ENCODE data around the gene BCL2.

BCL2 gene

GRCh38 chr18:63260380-63260754 is 59.2 kb downstream of the BCL2 start:
- Histone ChIP-seq H3K27ac (no peak overlapping the region), H3K9me3 (no peaks in the 10 kb centered on the region), H3K36me3 (no peaks in the 10 kb centered on the region), H3K4me1 (ENCODE audit: control insufficient read depth in 1 of 2, insufficient read depth in 1 of 2, low read depth in 1 of 2, low read length in 1 of 2) (peaks cover 2 to 3% of the 10 kb centered on the region in 2 experiments), H3K27me3 (no peaks in the 10 kb centered on the region), H3K4me3 (ENCODE audit: low read depth in 1 of 2, low read length in 1 of 2) (no peak overlapping the region)
- no peak for TF ChIP-seq CTCF (IDR thresholded peaks at IDR 0.05)

DNA sequence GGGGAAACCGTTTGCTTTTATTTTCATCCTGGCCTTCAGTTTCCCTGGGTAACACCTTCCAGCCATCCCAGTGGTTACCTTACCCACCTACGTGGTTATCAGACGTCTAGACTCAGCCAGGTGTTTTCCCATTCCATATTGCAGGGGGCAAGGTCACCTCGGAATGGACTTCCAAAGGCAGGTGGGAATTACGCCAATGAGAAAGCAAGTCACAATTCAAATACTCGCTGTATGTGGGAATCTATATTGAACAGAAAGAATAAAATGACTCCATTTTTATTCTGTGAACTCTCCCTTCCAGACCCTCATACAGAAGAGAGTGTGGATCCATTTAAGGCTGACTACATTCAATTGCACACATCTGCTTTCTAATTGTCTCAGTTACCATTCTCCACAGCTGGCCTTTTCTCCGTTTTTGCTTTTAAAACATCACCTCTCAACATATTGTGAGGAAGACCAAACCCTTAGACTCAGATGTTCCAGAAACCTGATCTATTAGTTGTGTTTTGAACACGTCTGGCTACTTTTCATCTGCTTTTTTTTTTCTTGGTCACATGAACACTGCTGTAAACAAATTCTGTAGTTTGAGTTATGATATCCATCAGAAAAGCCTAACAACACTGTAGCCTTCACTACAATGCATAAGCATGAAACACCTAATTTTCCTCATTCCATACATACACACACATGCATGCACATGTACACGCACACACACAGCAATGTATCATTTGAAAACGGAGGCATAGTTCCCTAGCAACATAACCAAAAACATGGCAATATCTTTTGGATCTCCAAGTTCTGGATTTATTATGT is 59.8 kb downstream of the BCL2 start:
- peaks cover 8 to 9% of the 10 kb centered on the region in 2 experiments for H3K4me1 ChIP-seq (ENCODE audit: control insufficient read depth in 1 of 2, insufficient read depth in 1 of 2, low read depth in 1 of 2, low read length in 1 of 2)
- TF ChIP-seq CTCF (IDR thresholded peaks at IDR 0.05) = no peak
- no peaks in the 10 kb centered on the region for H3K9me3 ChIP-seq
- no peak overlapping the region for H3K4me3 ChIP-seq (ENCODE audit: low read depth in 1 of 2, low read length in 1 of 2)
- H3K27me3 ChIP-seq = no peaks in the 10 kb centered on the region
- H3K36me3 ChIP-seq = no peaks in the 10 kb centered on the region
- no peak overlapping the region for H3K27ac ChIP-seq

GRCh38 chr18:63258749-63259566 is 60.6 kb downstream of the BCL2 start:
- H3K27ac ChIP-seq = no peak overlapping the region
- TF ChIP-seq CTCF (IDR thresholded peaks at IDR 0.05) = no peak

DNA sequence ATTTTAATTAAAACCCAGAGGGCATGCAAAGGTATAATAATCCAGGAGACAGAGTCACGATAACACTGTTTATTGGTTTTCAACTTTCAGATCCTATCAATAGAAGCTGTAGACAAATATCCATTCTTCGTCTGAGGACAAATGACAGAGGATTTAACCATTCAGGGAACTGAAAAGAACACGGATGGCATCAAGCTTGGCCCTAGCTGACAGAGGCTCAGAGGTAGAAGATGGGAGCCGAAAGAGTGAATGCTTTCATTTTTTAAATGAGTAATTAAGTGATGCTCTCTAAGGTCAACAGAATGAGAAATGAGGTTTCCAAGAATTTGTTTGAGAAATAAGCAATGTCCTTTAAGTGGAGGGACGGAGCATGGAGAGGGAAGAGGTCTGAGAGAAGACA is 62.1 kb downstream of the BCL2 start:
- no peaks in the 10 kb centered on the region for H3K36me3 ChIP-seq
- no peak overlapping the region for H3K4me3 ChIP-seq (ENCODE audit: low read depth in 1 of 2, low read length in 1 of 2)
- H3K9me3 ChIP-seq = no peaks in the 10 kb centered on the region
- no peak overlapping the region for H3K27ac ChIP-seq
- peaks cover 30 to 31% of the 10 kb centered on the region in 2 experiments for H3K4me1 ChIP-seq (ENCODE audit: control insufficient read depth in 1 of 2, insufficient read depth in 1 of 2, low read depth in 1 of 2, low read length in 1 of 2)
- no peak for TF ChIP-seq CTCF (IDR thresholded peaks at IDR 0.05)
- no peaks in the 10 kb centered on the region for H3K27me3 ChIP-seq

More at GRCh38 chr18:63258749-63259566, 60.6 kb downstream of the BCL2 start:
- Histone ChIP-seq H3K36me3 (no peaks in the 10 kb centered on the region), H3K4me3 (ENCODE audit: low read depth in 1 of 2, low read length in 1 of 2) (no peak overlapping the region), H3K4me1 (ENCODE audit: control insufficient read depth in 1 of 2, insufficient read depth in 1 of 2, low read depth in 1 of 2, low read length in 1 of 2) (peaks cover 16 to 17% of the 10 kb centered on the region in 2 experiments), H3K27me3 (no peaks in the 10 kb centered on the region), H3K9me3 (no peaks in the 10 kb centered on the region)

DNA sequence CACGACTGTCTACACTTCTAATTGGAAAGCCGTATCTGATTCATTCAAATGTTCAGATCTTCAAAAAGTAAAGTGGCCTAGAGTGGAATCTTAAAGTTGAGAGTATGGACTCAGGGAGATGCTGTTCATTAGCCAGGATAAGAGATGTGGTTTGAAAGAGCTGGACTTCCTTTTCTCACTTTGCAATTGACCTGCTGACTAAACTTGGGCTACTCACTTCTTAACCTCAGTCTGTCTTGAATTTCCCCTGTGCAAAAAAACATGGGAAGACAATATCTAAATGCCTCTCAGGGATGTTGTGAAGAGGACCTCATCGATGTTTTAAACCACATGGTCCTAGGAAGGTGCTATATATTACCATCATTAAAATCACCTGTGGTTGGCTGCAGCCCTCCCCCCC is 64.1 kb downstream of the BCL2 start:
- H3K27me3 ChIP-seq = no peaks in the 10 kb centered on the region
- H3K4me1 ChIP-seq (ENCODE audit: control insufficient read depth in 1 of 2, insufficient read depth in 1 of 2, low read depth in 1 of 2, low read length in 1 of 2) = peaks cover 42 to 43% of the 10 kb centered on the region in 2 experiments
- TF ChIP-seq CTCF (IDR thresholded peaks at IDR 0.05) = no peak
- H3K27ac ChIP-seq = peak overlapping the region; percentile 94
- H3K4me3 ChIP-seq (ENCODE audit: low read depth in 1 of 2, low read length in 1 of 2) = no peak overlapping the region
- H3K9me3 ChIP-seq = no peaks in the 10 kb centered on the region
- no peaks in the 10 kb centered on the region for H3K36me3 ChIP-seq

Data from neutrophil (primary cell).